Measurements from ENCODE around the gene TMC6. TPM values are rescaled to one million over a fixed set of nuclear protein-coding genes. Genes with fewer than 3 reads are reported as not detected.

Gene TMC6, protein sequence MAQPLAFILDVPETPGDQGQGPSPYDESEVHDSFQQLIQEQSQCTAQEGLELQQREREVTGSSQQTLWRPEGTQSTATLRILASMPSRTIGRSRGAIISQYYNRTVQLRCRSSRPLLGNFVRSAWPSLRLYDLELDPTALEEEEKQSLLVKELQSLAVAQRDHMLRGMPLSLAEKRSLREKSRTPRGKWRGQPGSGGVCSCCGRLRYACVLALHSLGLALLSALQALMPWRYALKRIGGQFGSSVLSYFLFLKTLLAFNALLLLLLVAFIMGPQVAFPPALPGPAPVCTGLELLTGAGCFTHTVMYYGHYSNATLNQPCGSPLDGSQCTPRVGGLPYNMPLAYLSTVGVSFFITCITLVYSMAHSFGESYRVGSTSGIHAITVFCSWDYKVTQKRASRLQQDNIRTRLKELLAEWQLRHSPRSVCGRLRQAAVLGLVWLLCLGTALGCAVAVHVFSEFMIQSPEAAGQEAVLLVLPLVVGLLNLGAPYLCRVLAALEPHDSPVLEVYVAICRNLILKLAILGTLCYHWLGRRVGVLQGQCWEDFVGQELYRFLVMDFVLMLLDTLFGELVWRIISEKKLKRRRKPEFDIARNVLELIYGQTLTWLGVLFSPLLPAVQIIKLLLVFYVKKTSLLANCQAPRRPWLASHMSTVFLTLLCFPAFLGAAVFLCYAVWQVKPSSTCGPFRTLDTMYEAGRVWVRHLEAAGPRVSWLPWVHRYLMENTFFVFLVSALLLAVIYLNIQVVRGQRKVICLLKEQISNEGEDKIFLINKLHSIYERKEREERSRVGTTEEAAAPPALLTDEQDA
- total RNA-seq, result 33.3 and 41.2 TPM in 2 replicates

DNA sequence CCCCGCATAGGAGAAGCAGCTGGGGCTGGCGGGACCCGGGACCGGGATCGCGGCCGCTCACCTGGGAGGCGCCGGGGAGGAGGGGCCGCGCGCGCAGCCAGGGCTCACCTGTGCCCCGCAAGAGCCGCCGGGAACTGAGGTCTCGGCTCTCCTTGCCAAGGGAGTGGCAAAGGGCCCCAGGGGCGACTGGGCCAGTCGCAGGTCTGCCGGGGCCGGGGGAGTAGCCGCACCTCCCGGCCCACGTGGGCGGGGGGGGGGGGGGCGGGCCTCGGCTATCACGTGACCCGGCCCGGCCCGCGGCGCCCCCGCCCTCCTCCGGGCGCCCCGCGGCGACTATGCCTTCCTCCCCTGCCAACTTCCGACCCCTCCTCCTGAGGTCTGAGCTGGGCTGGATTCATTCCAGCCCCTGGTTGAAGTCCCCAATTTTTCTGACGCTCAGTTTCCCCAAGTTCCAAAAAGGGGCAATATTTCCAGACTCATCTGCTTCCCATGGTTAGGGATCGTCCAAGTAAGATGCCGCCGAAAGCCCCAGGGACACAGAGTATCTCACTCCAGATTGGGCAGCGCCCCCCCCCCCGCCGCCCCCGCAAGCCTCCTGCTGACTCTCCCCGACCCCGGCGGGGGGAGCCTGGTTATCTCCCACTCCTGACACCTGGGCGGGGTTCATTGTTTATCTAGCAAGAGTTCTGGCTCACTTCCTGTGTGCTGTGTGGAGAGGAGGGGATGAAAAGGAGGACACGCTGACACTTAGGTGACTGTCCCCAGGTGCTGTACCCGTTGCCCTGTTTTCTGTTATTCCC lies at the start of gene TMC6:
Gene TMC6 (minus strand): TSS at position 205 of the 800 bp plus-strand sequence. CDS start 1,923 bp downstream, outside the sequence.

DNA sequence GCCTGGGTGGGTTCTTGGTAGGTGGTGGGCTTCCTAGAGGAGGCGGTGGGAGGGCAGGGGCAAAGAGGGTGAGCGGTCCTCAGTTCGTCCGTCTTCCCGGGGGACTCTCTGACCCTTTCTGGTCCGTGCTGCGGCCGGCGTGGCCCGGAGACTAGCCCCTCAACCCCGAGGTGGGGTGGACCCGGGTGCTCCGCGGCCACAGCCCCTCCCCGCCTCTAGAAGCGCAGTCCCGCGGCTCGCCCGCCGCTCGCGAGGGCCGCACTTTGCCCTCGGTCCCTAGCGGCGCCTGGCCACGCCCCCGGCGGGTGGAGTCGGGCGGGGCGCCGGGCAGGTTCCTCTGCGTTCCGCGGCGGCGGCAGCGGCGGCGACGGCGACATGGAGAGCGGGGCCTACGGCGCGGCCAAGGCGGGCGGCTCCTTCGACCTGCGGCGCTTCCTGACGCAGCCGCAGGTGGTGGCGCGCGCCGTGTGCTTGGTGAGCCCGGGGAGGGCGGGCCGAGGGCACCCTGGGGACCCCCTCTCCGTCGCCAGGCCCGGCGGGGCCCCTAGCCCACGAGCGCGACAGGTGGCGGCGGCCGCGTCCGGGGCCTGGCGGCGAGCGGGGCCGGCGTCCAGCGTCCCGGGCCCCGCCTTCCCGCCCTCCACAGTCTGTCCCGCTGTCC lies 39.8 kb upstream of the TMC6 start, which contains the start of gene SYNGR2:
Gene SYNGR2 (plus strand): TSS at position 340 of the 661 bp plus-strand sequence. CDS start 36 bp downstream, at position 376.

DNA sequence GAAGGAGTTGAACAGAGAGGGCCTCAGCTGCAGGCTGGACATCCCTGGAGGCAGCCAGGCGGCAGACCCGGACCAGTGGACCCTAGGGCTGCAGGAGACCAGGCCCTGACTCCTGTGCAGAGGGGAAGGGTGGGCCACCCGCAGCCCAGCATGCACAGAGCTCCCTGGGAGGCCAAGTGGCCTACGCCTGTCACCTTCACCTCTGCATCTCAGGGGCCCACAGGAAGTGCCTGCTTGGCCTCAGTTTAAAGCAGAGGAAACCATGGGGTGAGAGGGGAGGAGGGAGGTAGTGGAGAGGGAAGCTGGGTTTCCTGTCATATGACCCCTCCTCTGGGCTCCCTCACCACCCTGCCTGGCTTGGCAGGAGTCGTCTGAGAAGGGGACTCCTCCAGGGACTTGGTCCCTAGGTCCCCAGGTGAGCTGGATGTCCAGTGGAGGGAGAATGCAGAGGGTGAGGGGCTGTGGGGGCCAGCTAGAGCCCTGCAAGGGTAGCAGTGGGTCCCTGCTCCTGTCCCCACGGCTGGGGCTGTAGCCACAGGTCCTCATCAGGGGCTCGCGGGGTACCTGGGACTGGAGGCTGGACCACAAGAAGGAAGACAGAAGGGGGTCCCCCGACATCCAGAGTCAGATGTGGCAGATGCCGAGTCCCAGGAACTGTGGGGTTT lies 2.0 kb upstream of the TMC6 start, which contains the start of gene TMC8:
Gene TMC8 (plus strand): TSS at position 335 of the 665 bp plus-strand sequence. CDS start 818 bp downstream, outside the sequence.

Other genes with a start within 250 kb of the TMC6 start
- 8.6 and 9.5 TPM in 2 replicates for gene TNRC6C, start 170.1 kb downstream of the TMC6 start, total RNA-seq
- gene TMC8, start 2.0 kb upstream of the TMC6 start, total RNA-seq, result 0.17 and 0.33 TPM in 2 replicates
- gene C17orf99, start 17.6 kb upstream of the TMC6 start, total RNA-seq, result not detected in 2 replicates
- gene SYNGR2, start 39.8 kb upstream of the TMC6 start, total RNA-seq, result 28.9 and 42.4 TPM in 2 replicates
- gene TK1, start 58.3 kb upstream of the TMC6 start, total RNA-seq, result 33.1 and 35.9 TPM in 2 replicates
- 75.9 and 153 TPM in 2 replicates for gene AFMID, start 58.6 kb upstream of the TMC6 start, total RNA-seq
- 14.4 and 15.0 TPM in 2 replicates for gene BIRC5, start 85.5 kb upstream of the TMC6 start, total RNA-seq
- gene TMEM235, start 102.9 kb upstream of the TMC6 start, total RNA-seq, result 0.09 and 2.2 TPM in 2 replicates
- gene SOCS3, start 231.3 kb upstream of the TMC6 start, total RNA-seq, result 67.0 and 105 TPM in 2 replicates
- gene PGS1, start 249.9 kb upstream of the TMC6 start, total RNA-seq, result 27.6 and 29.3 TPM in 2 replicates

Measured in dermis lymphatic vessel endothelial cell (primary cell).